Hepatocyte (in vitro differentiated cells): ENCODE data around the gene DIABLO.

Experiments
- EZH2phosphoT487 ChIP-seq: fragments of 200-600 bp; sonication (generic); IDR thresholded peaks from one replicate; pipeline ENCODE4 v1.6.1; 2018; ENCODE audit warnings: antibody characterized with exemption, mild to moderate bottlenecking, low read depth, moderate library complexity; ENCODE audit not compliant: unreplicated experiment, severe bottlenecking
- TF ChIP-seq, protein P1 (sequence below): fragments of 200-600 bp; sonication (generic); IDR thresholded peaks from 2 replicates; pipeline ENCODE4 v1.5.1; 2016; ENCODE audit warnings: antibody characterized with exemption, mild to moderate bottlenecking; ENCODE audit not compliant: poor library complexity

DNA sequence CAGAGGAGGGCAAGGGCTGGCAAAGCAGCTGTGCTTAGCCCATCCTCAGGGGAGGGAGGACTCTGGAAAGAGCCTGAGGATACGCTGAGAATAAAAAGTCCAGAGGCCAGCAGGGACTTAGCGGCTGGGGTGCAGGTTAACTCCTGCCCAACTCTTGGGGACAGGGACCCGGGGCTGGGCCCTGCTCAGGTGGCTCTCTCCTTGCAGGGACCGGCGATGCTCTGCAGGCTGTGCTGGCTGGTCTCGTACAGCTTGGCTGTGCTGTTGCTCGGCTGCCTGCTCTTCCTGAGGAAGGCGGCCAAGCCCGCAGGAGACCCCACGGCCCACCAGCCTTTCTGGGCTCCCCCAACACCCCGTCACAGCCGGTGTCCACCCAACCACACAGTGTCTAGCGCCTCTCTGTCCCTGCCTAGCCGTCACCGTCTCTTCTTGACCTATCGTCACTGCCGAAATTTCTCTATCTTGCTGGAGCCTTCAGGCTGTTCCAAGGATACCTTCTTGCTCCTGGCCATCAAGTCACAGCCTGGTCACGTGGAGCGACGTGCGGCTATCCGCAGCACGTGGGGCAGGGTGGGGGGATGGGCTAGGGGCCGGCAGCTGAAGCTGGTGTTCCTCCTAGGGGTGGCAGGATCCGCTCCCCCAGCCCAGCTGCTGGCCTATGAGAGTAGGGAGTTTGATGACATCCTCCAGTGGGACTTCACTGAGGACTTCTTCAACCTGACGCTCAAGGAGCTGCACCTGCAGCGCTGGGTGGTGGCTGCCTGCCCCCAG lies 19.6 kb downstream of the DIABLO start:
- TF ChIP-seq, protein P1, sequence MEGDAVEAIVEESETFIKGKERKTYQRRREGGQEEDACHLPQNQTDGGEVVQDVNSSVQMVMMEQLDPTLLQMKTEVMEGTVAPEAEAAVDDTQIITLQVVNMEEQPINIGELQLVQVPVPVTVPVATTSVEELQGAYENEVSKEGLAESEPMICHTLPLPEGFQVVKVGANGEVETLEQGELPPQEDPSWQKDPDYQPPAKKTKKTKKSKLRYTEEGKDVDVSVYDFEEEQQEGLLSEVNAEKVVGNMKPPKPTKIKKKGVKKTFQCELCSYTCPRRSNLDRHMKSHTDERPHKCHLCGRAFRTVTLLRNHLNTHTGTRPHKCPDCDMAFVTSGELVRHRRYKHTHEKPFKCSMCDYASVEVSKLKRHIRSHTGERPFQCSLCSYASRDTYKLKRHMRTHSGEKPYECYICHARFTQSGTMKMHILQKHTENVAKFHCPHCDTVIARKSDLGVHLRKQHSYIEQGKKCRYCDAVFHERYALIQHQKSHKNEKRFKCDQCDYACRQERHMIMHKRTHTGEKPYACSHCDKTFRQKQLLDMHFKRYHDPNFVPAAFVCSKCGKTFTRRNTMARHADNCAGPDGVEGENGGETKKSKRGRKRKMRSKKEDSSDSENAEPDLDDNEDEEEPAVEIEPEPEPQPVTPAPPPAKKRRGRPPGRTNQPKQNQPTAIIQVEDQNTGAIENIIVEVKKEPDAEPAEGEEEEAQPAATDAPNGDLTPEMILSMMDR = no peak
- TF ChIP-seq EZH2phosphoT487 = no peak
